IMR-90 (cell line): ENCODE measurements around the gene RARRES1. TPM values are rescaled to one million over a fixed set of nuclear protein-coding genes. Genes with fewer than 3 reads are reported as not detected.
A peak's percentile ranks its signal among the peaks of the same experiment; 100 is the strongest.

Experiments
- ATAC-seq: fragments of 200-7000 bp; cut with Tn5 transposase; 2 replicates; pipeline ENCODE4 v1.9.1; 2020; ENCODE audit warnings: low read depth, mild to moderate bottlenecking, moderate library complexity
- BruUV-seq: library from RNA; stranded (reverse); fragments of 400-500 nt; replicated peaks from 2 replicates; lab custom pipeline; 2021; lab: Mats Ljungman, UMichigan
- CTCF ChIA-PET: fragments of 300-600 bp; formaldehyde crosslinking; extraction: SDS; loops from one replicate; lab custom pipeline; 2021; ENCODE audit warnings: antibody characterized with exemption; lab: Yijun Ruan, JAX
- POLR2A ChIA-PET: fragments of 300-600 bp; sonication (Branson Sonifier 250); formaldehyde crosslinking; loops from one replicate; lab custom pipeline; 2022; ENCODE audit warnings: antibody characterized with exemption; ENCODE audit not compliant: unreplicated experiment; lab: Charles Lee
- DNase-seq: peaks from one replicate; pipeline ENCODE4 v3.0.0; 2013
- H2AFZ ChIP-seq: replicated peaks from 2 replicates; pipeline ENCODE3; 2013; ENCODE audit warnings: low read length, mild to moderate bottlenecking; ENCODE audit not compliant: poor library complexity
- H2AK5ac ChIP-seq: 2 replicates; pipeline ENCODE4 v1.6.1; 2013; ENCODE audit warnings: low read depth, low read length, inconsistent platforms
- H2AK9ac ChIP-seq: replicated peaks from 2 replicates; pipeline ENCODE3; 2013; ENCODE audit warnings: mild to moderate bottlenecking, low read depth, low read length, moderate library complexity; ENCODE audit not compliant: poor library complexity
- H2BK120ac ChIP-seq: 2 replicates; pipeline ENCODE4 v1.6.1; 2013; ENCODE audit warnings: low read depth, low read length, inconsistent platforms
- H2BK15ac ChIP-seq: 3 replicates; pipeline ENCODE4 v1.6.1; 2013; ENCODE audit warnings: low read depth, low read length, inconsistent platforms
- H2BK20ac ChIP-seq: 2 replicates; pipeline ENCODE4 v1.6.1; 2013; ENCODE audit warnings: low read depth, mild to moderate bottlenecking, inconsistent platforms, low read length, moderate library complexity
- H2BK5ac ChIP-seq: 2 replicates; pipeline ENCODE4 v1.6.1; 2013; ENCODE audit warnings: mild to moderate bottlenecking, low read depth, low read length, inconsistent platforms; ENCODE audit not compliant: poor library complexity, severe bottlenecking
- H3K14ac ChIP-seq: replicated peaks from 2 replicates; pipeline ENCODE4 v1.6.1; 2013; ENCODE audit warnings: low read depth, low read length, inconsistent platforms
- H3K18ac ChIP-seq: 2 replicates; pipeline ENCODE4 v1.6.1; 2013; ENCODE audit warnings: low read depth, low read length, control low read depth
- H3K23ac ChIP-seq: 2 replicates; pipeline ENCODE4 v1.6.1; 2013; ENCODE audit warnings: low read depth, low read length, inconsistent platforms
- H3K27ac ChIP-seq: 2 replicates; pipeline ENCODE4 v1.5.1; 2013; ENCODE audit warnings: mild to moderate bottlenecking, control low read depth, low read length; ENCODE audit not compliant: insufficient read depth
- H3K27me3 ChIP-seq: 2 replicates; pipeline ENCODE4 v1.6.1; 2013; ENCODE audit warnings: low read length; ENCODE audit not compliant: control insufficient read depth, insufficient read depth
- H3K36me3 ChIP-seq: 2 replicates; pipeline ENCODE4 v1.6.1; 2013; ENCODE audit warnings: low read length, mixed read lengths; ENCODE audit not compliant: control insufficient read depth, insufficient read depth
- H3K4ac ChIP-seq: 2 replicates; pipeline ENCODE4 v1.6.1; 2013; ENCODE audit warnings: low read depth, low read length, inconsistent platforms
- H3K4me1 ChIP-seq: 2 replicates; pipeline ENCODE4 v1.6.1; 2013; ENCODE audit warnings: low read length, mixed read lengths; ENCODE audit not compliant: control insufficient read depth, insufficient read depth
- H3K4me2 ChIP-seq: 2 replicates; pipeline ENCODE4 v1.6.1; 2013; ENCODE audit warnings: low read depth, mild to moderate bottlenecking, control low read depth, low read length, moderate library complexity
- H3K4me3 ChIP-seq: 2 replicates; pipeline ENCODE4 v1.5.1; 2013; ENCODE audit warnings: low read depth, mild to moderate bottlenecking, control low read depth, low read length, moderate library complexity; ENCODE audit not compliant: insufficient read depth
- H3K56ac ChIP-seq: 2 replicates; pipeline ENCODE4 v1.6.1; 2013; ENCODE audit warnings: low read length, inconsistent platforms; ENCODE audit not compliant: insufficient read depth; ENCODE audit errors: extremely low read depth
- H3K79me1 ChIP-seq, 2 experiments: 2 replicates each; pipeline ENCODE4 v1.6.1; 2013; ENCODE audit warnings: low read length in 2 of 2, inconsistent platforms in 1 of 2, low read depth in 1 of 2
- H3K9ac ChIP-seq: 2 replicates; pipeline ENCODE4 v1.6.1; 2013; ENCODE audit warnings: low read depth, low read length, control low read depth
- H3K9me1 ChIP-seq: 2 replicates; pipeline ENCODE4 v1.6.1; 2013; ENCODE audit warnings: low read length, inconsistent platforms; ENCODE audit not compliant: insufficient read depth
- H3K9me3 ChIP-seq: 2 replicates; pipeline ENCODE4 v1.6.1; 2013; ENCODE audit warnings: low read length; ENCODE audit not compliant: control insufficient read depth, insufficient read depth
- H4K20me1 ChIP-seq: 2 replicates; pipeline ENCODE4 v1.6.1; 2013; ENCODE audit warnings: low read length, inconsistent platforms; ENCODE audit not compliant: insufficient read depth
- H4K5ac ChIP-seq: 2 replicates; pipeline ENCODE4 v1.6.1; 2013; ENCODE audit warnings: mild to moderate bottlenecking, low read depth, low read length, control low read depth
- H4K8ac ChIP-seq, 2 experiments: 2 replicates each; pipeline ENCODE4 v1.6.1; 2013; ENCODE audit warnings: low read depth in 2 of 2, low read length in 2 of 2, control low read depth in 1 of 2, inconsistent platforms in 1 of 2
- H4K91ac ChIP-seq: 2 replicates; pipeline ENCODE4 v1.6.1; 2013; ENCODE audit warnings: low read depth, low read length, inconsistent platforms; ENCODE audit not compliant: insufficient read depth
- BHLHE40 ChIP-seq: fragments of 150-350 bp; IDR thresholded peaks from 2 replicates; pipeline ENCODE4 v1.6.1; 2016; ENCODE audit warnings: mild to moderate bottlenecking, low read depth, low read length
- CHD1 ChIP-seq: IDR thresholded peaks from 2 replicates; pipeline ENCODE4 v1.6.1; 2012; ENCODE audit warnings: low read depth, low read length, improper control_type of control experiment
- FOS ChIP-seq: fragments of 150-350 bp; IDR thresholded peaks from 2 replicates; pipeline ENCODE4 v1.6.1; 2016; ENCODE audit warnings: low read depth, low read length
- MAFK ChIP-seq: IDR thresholded peaks from 2 replicates; pipeline ENCODE4 v1.6.1; 2012; ENCODE audit warnings: low read depth, low read length, improper control_type of control experiment
- MAZ ChIP-seq: IDR thresholded peaks from 2 replicates; pipeline ENCODE4 v1.6.1; 2012; ENCODE audit warnings: low read depth, mild to moderate bottlenecking, low read length, improper control_type of control experiment, moderate library complexity, borderline replicate concordance
- MXI1 ChIP-seq: IDR thresholded peaks from 2 replicates; pipeline ENCODE4 v1.6.1; 2012; ENCODE audit warnings: low read depth, mild to moderate bottlenecking, low read length, moderate library complexity, borderline replicate concordance
- POLR2A ChIP-seq: IDR thresholded peaks from 2 replicates; pipeline ENCODE4 v1.6.1; 2012; ENCODE audit warnings: mild to moderate bottlenecking, low read depth, low read length
- RAD21 ChIP-seq: IDR thresholded peaks from 2 replicates; pipeline ENCODE4 v1.6.1; 2012; ENCODE audit warnings: low read length, improper control_type of control experiment
- RCOR1 ChIP-seq: IDR thresholded peaks from 2 replicates; pipeline ENCODE4 v1.6.1; 2012; ENCODE audit warnings: mild to moderate bottlenecking, low read length, improper control_type of control experiment; ENCODE audit not compliant: insufficient replicate concordance
- RFX5 ChIP-seq: IDR thresholded peaks from 2 replicates; pipeline ENCODE4 v1.8.0; 2012; ENCODE audit warnings: low read depth, mild to moderate bottlenecking, low read length, moderate library complexity
- SMC3 ChIP-seq: fragments of 150-350 bp; IDR thresholded peaks from 2 replicates; pipeline ENCODE4 v1.6.1; 2016; ENCODE audit warnings: low read depth, mild to moderate bottlenecking, antibody characterized with exemption, low read length, moderate library complexity
- WGBS, 2 experiments: methylation state at CpG; one replicate each; pipeline versions ENCODE4 v1.1.5 to v1.1.7; 2013; ENCODE audit warnings: missing lambda C conversion rate in 2 of 2; ENCODE audit not compliant: insufficient read length in 1 of 2; ENCODE audit errors: extremely low coverage in 2 of 2; 5-methylcytosine and 5-hydroxymethylcytosine counted together
- dilution Hi-C: fragments of 300-500 bp; cut with HindIII; formaldehyde crosslinking; loops from one replicate; pipeline ENCODE4 v1.14.3; 2018; ENCODE audit warnings: low sequenced_read_pairs; ENCODE audit not compliant: unreplicated experiment
- in situ Hi-C: fragments of 300-500 bp; cut with MboI; formaldehyde crosslinking; loops from 3 replicates; pipeline ENCODE4 v1.14.3; 2019; ENCODE audit warnings: low sequenced_read_pairs, inconsistent platforms, mixed read lengths
- intact Hi-C: fragments of 100-400 bp; cut with micrococcal nuclease; formaldehyde crosslinking; loops from 2 replicates; pipeline ENCODE4 v1.10.0; 2022
- polyA plus RNA-seq, 3 experiments: library from polyadenylated mRNA; depleted of rRNA; stranded (reverse); fragments of >200 nt; gene quantifications; 2 replicates each; pipeline ENCODE4 v1.2.3, GENCODE V29; 2012; ENCODE audit warnings: low replicate concordance in 1 of 3
- total RNA-seq: library from RNA; depleted of rRNA; stranded (reverse); fragments of >200 nt; gene quantifications from 2 replicates; pipeline ENCODE4 v1.2.3, GENCODE V29; 2012
- TF ChIP-seq, protein P1 (sequence below): conservative IDR thresholded peaks from 2 replicates; pipeline ENCODE4 v1.5.1; 2012; ENCODE audit warnings: mild to moderate bottlenecking, low read depth, low read length, improper control_type of control experiment
- TF ChIP-seq, protein P2 (sequence below): fragments of 150-350 bp; IDR thresholded peaks from 2 replicates; pipeline ENCODE4 v1.6.1; 2016; ENCODE audit warnings: low read depth, mild to moderate bottlenecking, low read length, moderate library complexity, borderline replicate concordance
- TF ChIP-seq, protein P3 (sequence below): fragments of 150-350 bp; IDR thresholded peaks from 2 replicates; pipeline ENCODE4 v1.6.1; 2017; ENCODE audit warnings: mild to moderate bottlenecking, antibody characterized with exemption, low read length, low read depth

Gene RARRES1
- total and polyA plus RNA-seq, 2 of the 4 experiments (the other 2 are of a cell fraction) = 0.90 to 3.0 TPM

DNA sequence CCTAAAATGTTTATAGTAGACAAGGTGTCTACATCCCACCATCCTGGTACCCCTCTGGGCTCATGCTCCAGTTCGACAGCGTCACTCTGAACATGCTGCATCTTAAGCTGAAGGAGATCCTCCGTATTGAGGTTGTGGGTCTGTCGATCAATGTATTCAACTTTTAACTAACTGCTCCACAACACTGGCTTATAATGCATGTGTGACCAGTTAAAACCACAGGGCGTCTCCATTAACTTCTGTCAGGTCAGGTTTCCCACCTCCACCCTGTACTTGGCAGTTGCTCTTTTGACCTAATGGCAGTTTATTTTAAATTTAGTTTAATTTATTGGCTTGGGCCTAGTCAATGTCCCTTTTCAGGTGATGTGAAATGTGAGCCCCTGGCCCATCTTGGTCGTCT is 17.8 kb upstream of the RARRES1 start:
- H4K20me1 ChIP-seq = no peaks in the 10 kb centered on the region
- peaks cover 12% of the 10 kb centered on the region for H3K36me3 ChIP-seq
- no peaks in the 10 kb centered on the region for H3K9me3 ChIP-seq
- no peak overlapping the region for H3K4me3 ChIP-seq
- H4K5ac ChIP-seq = no peak overlapping the region
- no peak overlapping the region for H2BK20ac ChIP-seq
- no peak overlapping the region for H3K23ac ChIP-seq
- no peak overlapping the region for H2AK9ac ChIP-seq
- ATAC-seq (no peak), DNase-seq (no peak)
- no TSS peak for BruUV-seq
- CTCF ChIA-PET = interaction anchor here (0.9 kb wide), 1 partner anchor 28 kb away, joined by 3 read pairs; no protein-coding TSS in a partner anchor
- H3K18ac ChIP-seq = no peak overlapping the region
- H3K4me2 ChIP-seq = no peak overlapping the region
- 87% methylated on average over 3 of the region's 6 CpGs; no CpG with 5 or more reads in 1 of the 2 experiments for WGBS, 2 experiments
- no peak overlapping the region for H2BK5ac ChIP-seq
- no peak overlapping the region for H4K8ac ChIP-seq
- no peak overlapping the region for H3K56ac ChIP-seq
- dilution Hi-C loops = no loop called here
- H3K9me1 ChIP-seq = peaks cover 16% of the 10 kb centered on the region
- in situ Hi-C loops = no loop called here
- POLR2A ChIA-PET = no interaction called here
- intact Hi-C loops = no loop called here
- H3K79me1 ChIP-seq = no peaks in the 10 kb centered on the region
- no peak overlapping the region for H3K4ac ChIP-seq
- H3K9ac ChIP-seq = no peak overlapping the region
- H2BK15ac ChIP-seq = no peak overlapping the region
- H2AK5ac ChIP-seq = peak overlapping the region; percentile 5; the same call in 1 of the 2 replicates
- no peak overlapping the region for H2BK120ac ChIP-seq
- H4K91ac ChIP-seq = no peak overlapping the region
- H2AFZ ChIP-seq = no peak overlapping the region
- no peak for TF ChIP-seq MAFK
- no peak for TF ChIP-seq MXI1
- TF ChIP-seq POLR2A = no peak
- no peak for TF ChIP-seq RFX5
- TF ChIP-seq BHLHE40 = no peak
- TF ChIP-seq SMC3 = no peak
- TF ChIP-seq, protein P1, sequence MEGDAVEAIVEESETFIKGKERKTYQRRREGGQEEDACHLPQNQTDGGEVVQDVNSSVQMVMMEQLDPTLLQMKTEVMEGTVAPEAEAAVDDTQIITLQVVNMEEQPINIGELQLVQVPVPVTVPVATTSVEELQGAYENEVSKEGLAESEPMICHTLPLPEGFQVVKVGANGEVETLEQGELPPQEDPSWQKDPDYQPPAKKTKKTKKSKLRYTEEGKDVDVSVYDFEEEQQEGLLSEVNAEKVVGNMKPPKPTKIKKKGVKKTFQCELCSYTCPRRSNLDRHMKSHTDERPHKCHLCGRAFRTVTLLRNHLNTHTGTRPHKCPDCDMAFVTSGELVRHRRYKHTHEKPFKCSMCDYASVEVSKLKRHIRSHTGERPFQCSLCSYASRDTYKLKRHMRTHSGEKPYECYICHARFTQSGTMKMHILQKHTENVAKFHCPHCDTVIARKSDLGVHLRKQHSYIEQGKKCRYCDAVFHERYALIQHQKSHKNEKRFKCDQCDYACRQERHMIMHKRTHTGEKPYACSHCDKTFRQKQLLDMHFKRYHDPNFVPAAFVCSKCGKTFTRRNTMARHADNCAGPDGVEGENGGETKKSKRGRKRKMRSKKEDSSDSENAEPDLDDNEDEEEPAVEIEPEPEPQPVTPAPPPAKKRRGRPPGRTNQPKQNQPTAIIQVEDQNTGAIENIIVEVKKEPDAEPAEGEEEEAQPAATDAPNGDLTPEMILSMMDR = no peak
- no peak for TF ChIP-seq RAD21
- no peak for TF ChIP-seq MAZ
- TF ChIP-seq, protein P2, sequence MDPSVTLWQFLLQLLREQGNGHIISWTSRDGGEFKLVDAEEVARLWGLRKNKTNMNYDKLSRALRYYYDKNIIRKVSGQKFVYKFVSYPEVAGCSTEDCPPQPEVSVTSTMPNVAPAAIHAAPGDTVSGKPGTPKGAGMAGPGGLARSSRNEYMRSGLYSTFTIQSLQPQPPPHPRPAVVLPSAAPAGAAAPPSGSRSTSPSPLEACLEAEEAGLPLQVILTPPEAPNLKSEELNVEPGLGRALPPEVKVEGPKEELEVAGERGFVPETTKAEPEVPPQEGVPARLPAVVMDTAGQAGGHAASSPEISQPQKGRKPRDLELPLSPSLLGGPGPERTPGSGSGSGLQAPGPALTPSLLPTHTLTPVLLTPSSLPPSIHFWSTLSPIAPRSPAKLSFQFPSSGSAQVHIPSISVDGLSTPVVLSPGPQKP = no peak
- TF ChIP-seq CHD1 = no peak
- TF ChIP-seq, protein P3, sequence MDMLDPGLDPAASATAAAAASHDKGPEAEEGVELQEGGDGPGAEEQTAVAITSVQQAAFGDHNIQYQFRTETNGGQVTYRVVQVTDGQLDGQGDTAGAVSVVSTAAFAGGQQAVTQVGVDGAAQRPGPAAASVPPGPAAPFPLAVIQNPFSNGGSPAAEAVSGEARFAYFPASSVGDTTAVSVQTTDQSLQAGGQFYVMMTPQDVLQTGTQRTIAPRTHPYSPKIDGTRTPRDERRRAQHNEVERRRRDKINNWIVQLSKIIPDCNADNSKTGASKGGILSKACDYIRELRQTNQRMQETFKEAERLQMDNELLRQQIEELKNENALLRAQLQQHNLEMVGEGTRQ = no peak
- no peak for TF ChIP-seq RCOR1
- TF ChIP-seq FOS = no peak
- H3K27ac ChIP-seq = no peak overlapping the region
- no peak overlapping the region for H3K14ac ChIP-seq
- H3K27me3 ChIP-seq = no peaks in the 10 kb centered on the region
- H3K4me1 ChIP-seq = peaks cover 16% of the 10 kb centered on the region
